Measurements from ENCODE around the gene MMAA.

- TF ChIP-seq CTCF (IDR thresholded peaks at IDR 0.05; ENCODE audit: low read depth, low read length, missing input control) (peak; percentile 86), SP1 (IDR thresholded peaks at IDR 0.05) (no peak), GABPA (IDR thresholded peaks at IDR 0.05 in 1 of 2, conservative IDR thresholded peaks at IDR 0.05 in 1 of 2) (no peak)
These were observed 9.4 kb upstream of the MMAA start for GRCh38 chr4:145609481-145610427.

Measured in liver (tissue), 3 donors.